A172 (cell line): ENCODE data around the gene TUB. TPM values are rescaled to one million over a fixed set of nuclear protein-coding genes. Genes with fewer than 3 reads are reported as not detected.

Source experiments
- DNase-seq: peaks from one replicate; pipeline ENCODE4 v3.0.0-alpha.2; 2015; ENCODE audit warnings: low spot score
- total RNA-seq: library from RNA; depleted of rRNA; stranded (reverse); fragments of >200 nt; shearing (Covaris generic); gene quantifications from 2 replicates; pipeline ENCODE4 v1.2.3, GENCODE V29; 2014

Gene TUB
- total RNA-seq, 1 experiment from 2014 or later: 6.0 TPM

DNA sequence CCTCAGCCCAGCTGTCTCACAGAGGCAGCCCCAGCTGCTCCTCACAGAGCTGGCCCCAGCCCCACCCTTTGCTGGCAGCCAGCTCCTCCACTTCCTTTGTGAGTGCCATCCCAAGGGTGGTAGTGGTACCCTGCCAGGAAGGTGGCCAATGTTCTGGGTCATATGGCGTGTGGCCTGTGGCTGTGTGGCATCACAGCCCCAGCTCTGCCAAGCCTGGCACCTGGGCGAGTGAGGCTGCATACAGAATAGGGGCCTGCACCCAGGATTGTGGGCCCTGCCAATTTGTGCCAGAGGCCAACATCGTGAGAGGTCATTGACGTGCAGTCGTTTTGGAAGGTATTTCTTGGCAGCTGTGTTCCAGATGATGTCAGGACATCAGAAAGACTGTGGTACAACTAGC, 10.7 kb downstream of the TUB start:
- no peak for DNase-seq

DNA sequence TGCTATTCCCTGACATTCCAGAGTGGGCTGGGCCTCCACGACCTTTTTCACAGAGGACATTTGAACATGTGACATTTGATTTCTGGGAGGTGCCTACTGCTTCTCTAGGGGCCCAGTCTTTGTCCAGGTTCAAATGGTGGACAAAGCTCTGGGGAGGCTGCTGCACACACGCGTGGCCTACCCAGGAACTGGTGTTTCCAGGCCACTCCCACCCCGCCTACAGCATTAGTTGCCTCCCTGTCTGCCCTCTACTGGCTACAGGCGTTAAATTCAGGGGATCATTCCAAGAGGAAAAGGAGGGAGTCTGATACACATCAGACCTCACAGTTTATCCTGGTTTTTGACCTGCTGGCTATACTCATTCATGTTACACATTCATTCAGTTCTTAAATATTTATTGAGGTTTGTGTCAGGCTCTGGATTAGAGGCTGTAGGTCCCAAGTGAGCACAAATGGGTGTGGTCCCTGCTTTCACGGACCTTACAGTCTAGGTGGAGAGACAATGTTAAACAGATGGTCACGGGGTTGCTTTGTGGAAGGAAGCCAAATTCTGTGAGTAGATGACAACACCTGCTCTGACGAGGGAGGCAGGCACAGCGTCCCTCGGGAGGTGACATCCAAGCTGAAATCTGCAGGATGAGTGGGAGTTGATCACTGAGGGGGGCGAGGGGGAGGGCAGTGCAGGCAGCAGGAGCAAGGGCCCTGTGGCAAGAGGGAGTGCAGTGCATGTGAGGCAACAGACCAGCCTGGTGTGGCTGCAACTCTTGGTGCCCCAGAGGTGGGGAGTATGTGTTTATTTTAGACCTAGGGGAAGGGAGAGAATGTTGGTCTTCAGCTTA, 11.8 kb downstream of the TUB start:
- DNase-seq: peak; percentile 78

DNA sequence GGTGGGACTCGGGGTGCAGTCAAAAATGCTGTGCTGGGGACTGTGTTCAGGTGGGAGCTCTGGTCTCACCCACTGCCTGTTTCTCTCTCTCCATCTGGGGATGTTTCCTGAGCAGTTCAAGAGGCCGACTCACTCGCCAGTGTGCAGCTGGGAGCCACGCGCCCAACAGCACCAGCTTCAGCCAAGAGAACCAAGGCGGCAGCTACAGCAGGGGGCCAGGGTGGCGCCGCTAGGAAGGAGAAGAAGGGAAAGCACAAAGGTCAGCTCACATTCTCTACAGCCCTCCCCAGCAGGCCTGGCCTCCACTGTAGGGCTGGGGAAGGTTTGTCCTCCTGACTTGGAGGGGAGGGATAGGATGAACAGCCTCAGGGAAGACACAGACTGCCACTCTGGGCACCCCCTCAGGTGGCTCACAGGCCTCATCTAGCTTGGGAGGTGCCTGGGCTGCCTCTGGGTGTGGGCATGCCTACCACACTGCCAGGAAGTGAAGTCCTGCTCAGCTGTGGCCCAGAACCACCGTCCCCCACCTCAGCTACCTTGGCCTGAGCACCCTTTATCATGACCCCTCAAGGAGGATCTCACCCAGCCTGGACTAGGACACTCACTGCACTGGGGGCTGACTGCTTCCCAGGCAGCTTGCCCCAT, 13.0 kb downstream of the TUB start:
- DNase-seq: no peak

DNA sequence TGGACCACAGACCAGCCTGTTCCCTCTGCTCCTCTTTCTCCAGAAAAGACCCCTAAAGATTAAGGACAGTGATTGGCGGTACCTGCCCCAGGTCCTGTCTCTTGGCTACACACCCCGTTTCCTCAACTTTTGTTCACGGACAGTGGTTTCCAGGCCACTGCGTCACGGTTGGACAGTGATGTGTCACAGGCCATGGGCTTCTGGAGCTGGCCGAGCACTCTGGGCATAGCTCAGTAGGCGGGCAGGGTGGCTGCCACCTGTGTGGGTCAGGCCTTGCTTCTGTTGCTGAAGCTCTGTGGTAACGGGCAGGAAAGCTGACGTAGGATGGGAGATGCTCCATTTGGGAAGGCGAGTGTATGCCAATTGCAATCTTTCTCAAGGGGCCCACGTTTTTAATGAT, 13.6 kb downstream of the TUB start:
- no peak for DNase-seq

DNA sequence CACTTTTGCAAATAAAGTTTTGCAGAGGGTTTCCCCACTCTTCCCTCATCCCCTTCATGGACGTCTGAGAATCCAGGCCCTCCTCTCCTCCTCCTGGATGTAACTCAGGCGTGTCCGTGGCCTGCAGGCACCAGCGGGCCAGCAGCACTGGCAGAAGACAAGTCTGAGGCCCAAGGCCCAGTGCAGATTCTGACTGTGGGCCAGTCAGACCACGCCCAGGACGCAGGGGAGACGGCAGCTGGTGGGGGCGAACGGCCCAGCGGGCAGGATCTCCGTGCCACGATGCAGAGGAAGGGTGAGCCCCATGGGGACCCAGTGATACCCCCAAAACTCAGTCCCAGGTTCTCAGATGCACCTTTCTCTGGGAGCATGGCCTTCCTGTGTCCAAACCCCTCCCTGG, 14.4 kb downstream of the TUB start:
- DNase-seq: no peak

DNA sequence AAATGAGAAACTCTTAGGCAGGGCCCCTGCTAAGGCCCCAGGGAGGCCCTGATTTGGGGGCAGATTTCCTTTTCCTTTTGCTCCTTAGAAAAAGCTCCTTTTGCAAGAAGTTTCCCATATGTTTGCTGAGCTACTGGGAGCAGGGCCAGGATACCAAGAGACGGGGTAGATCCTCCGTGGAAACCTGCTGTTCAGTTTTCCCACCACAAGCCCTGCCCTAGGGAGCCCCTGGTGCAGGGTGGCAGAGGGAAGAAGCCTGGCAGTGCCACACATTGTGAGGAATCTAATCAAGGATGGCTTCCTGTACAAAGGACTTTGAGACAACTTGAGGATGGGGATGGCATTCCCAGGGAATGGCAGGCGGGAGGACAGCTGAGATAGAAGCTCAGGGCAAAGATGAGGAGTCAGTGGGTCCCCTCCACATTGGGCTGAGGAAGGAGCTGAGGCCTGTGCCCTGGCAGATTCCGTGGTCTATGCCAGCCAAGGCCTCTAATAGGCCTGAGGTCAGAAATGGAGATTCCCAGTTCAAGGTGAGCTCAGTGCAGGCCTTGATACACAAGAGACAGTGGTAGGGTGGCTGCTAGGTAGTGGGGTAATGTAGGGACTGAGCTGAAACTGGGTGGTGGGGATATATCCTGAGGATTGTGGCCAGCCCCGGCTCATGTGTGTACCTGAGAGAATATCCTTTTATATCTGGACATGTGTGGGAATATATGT, 15.0 kb downstream of the TUB start:
- DNase-seq: no peak

DNA sequence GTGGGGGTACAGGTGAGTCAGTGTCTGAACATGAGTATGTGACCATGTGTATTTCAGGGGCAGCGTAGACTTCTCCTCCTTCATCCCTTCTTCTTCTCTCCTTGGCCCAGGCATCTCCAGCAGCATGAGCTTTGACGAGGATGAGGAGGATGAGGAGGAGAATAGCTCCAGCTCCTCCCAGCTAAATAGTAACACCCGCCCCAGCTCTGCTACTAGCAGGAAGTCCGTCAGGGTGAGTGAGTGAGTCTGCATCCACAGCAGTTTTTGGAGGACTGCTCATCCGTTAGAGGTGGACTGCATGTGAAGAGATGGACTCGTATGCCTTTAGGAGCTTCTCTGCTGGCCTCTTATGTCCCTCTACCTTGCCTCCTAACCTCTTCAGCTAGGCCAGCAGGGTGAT, 15.6 kb downstream of the TUB start:
- DNase-seq: no peak

DNA sequence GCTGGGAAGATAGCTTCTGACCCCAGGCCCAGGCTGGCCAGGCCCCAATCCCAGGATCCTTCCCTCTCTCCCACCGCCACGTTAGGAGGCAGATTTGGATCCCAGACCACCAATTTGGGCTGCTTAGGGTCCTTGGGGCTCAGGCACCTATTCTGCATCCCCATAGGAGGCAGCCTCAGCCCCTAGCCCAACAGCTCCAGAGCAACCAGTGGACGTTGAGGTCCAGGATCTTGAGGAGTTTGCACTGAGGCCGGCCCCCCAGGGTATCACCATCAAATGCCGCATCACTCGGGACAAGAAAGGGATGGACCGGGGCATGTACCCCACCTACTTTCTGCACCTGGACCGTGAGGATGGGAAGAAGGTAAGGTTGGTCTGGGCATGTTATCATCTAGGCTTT, 16.1 kb downstream of the TUB start:
- no peak for DNase-seq

DNA sequence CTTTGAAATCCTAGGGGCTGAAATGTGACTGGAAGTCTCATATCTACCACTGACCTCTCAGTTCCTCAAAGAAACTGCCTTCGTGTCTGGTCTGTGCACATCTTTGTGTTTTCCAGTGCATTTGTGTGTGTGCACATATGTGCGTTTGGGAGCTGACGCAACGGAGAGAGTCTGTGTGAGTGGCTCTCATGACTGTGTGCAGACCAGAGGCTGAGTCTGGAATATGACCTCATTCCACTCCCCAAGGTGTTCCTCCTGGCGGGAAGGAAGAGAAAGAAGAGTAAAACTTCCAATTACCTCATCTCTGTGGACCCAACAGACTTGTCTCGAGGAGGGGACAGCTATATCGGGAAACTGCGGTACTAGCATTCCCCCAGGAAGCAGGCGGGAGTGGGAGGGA, 16.5 kb downstream of the TUB start:
- DNase-seq: no peak

DNA sequence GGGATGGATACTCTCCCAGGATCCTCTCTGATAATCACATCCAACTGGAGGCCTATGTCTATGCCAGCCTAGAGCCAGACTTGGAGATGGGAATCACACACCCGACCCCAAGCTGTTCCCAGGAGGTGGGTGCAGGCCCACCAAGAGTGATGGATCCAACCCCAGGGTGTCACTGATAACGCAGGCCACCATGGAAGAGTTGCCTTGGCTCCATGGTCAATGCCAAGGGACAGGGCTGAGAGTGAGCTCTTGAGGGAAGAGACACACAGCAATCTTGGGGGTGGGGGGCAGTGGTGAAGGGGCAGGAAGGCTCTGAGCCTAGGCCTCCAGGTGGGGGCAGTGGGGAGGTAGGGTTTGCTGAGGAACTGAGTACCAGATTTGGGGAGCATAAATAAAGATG, 16.9 kb downstream of the TUB start:
- no peak for DNase-seq

DNA sequence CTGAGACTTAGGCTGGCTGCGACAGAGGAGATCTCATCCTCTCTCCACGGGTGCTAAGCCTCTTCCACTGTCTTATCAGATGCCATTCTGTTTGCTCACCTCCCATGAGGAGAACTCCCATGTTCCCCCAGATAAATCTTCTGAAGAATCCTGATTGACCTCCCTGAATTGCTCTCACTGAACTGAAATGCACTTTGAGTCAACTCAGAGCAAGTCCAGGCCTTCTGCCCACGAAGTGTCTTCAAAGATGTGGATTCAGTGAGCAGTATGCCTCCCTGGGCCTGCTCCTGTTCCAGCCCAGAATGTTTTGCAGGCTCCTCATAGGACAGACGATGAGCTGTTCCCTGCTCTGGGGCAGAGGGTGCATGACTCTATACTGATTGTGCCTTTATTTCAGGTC, 17.4 kb downstream of the TUB start:
- peak; percentile 54 for DNase-seq

DNA sequence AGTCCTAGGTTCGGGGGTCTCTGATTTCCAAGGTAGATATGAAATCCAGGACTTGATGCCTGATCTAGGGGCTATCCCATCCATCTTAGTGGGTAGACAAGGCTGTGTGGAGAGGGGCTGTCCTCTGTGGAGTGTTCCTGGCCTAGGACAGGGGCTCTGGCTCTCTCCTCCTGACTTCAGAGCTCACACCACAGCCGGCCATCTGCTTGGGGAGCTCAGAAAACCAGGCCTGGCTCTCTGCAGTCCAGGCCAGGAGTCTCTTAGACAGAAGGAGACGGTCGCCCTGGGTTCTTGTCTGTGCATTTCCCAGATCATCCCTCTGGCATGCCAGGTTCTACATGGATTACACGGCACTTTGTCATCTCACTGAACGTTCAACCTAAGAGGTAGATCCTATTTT, 17.9 kb downstream of the TUB start:
- DNase-seq: no peak

DNA sequence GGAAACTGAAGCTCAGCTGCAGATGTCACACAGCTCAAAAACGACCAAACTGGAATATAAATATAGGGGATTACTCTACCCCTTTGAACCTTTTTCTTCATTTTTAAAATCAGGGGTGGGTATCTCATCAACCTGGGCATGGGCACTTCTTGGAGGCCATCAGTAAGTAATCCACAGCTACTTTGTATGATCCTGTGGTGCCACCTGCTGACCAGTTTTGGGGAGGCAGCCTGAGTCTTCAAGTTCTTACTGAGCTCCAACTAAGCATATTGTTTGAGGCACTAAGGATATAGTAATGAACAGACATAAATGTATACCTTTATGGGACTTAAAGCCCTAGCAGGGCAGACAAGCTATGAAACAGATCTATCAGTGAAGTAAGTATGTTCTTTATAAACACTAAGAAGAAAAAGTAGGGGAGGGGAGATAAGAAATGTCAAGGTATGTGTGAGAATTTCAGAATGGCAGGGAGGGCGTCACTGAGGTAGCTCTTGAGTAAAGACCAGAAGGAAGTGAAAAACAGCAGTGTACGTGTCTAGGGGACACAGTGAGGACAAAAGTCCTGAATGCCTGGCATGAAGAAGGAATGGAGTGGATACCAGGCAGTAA, 18.4 kb downstream of the TUB start:
- peak; percentile 78 for DNase-seq

DNA sequence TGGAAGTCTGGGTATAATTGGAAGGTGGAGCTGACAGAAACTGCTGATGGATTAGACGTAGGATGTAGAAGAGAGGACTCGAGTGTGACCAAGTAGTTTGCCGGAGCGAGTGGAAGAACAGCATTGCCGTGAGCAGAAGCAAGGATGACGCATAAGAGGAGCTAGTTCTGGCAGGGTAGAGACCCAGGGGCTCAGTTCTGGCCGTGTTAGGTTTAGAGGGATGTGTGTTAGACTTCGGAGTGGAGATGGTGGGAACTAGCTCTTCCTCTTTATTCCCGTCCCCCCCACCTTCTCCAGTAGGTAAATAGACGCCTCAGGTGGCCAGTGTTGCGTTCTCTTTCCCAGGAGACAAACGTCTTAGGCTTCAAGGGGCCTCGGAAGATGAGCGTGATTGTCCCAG, 19.1 kb downstream of the TUB start:
- no peak for DNase-seq

DNA sequence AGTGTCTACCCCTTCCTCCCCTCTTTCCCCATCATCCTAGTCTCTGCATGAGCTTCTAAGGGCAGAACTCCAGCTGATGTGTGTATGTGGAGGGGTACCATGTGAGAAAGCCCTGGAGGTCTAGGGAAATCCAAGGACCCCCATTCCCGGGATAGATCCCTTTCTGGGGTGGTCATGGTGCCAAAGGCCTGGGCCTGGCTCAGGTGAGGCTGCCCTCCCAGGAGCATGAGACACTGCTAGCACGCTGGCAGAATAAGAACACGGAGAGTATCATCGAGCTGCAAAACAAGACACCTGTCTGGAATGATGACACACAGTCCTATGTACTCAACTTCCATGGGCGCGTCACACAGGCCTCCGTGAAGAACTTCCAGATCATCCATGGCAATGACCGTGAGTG, 19.6 kb downstream of the TUB start:
- DNase-seq: no peak

DNA sequence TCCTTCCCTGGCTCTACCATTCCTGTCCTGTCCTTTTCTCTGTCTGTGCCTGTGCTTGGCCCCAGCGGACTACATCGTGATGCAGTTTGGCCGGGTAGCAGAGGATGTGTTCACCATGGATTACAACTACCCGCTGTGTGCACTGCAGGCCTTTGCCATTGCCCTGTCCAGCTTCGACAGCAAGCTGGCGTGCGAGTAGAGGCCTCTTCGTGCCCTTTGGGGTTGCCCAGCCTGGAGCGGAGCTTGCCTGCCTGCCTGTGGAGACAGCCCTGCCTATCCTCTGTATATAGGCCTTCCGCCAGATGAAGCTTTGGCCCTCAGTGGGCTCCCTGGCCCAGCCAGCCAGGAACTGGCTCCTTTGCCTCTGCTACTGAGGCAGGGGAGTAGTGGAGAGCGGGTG, 20.4 kb downstream of the TUB start:
- no peak for DNase-seq

DNA sequence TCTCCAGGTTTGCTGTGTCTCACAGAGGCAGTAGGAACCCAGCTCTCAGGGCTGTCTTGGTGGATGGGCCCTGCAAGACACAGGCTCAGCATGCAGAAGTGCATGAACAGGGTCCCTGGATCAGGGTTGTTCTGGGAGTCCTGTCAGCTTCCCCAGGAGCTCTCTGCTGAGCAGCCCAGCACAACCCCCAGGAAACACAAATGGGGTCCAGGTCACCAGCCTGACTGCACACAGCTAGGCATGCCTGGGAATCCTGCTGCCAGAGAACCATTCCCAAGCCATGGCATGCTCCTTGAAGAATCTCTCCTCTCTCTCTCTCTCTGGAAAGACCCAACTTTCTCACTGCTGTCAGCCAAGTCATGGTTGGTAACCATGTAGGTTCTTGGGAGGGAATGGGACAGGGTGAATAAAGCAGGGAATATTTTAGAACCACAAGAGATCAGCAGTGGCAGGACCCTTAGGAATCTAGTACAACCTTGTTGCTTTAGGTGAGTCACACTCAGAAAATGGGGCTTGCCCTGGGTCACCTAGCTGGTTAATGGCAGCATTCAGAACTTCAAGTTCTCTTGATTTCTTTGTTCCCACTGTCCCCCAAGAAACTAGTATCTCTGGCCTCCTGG, 21.4 kb downstream of the TUB start:
- DNase-seq: no peak

DNA sequence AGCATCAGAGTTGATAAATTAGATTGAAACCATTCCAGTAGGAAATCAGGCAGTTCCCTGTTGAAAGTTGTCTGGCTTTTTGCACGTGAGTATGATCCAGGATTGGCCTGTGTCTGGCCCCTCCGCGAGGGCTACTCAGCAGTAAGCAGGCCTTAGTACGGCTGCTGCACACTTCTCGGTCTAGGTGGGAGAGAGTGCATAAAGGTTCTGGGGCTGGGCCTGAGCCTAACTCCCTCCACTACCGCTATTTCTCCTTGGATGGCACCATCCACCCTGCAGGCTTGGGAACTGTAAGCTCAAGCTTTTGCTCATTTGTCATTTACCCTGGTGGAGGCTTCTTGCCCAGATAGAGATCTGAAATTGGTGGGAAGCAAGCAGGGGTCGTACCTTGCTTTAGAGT, 22.0 kb downstream of the TUB start:
- no peak for DNase-seq

DNA sequence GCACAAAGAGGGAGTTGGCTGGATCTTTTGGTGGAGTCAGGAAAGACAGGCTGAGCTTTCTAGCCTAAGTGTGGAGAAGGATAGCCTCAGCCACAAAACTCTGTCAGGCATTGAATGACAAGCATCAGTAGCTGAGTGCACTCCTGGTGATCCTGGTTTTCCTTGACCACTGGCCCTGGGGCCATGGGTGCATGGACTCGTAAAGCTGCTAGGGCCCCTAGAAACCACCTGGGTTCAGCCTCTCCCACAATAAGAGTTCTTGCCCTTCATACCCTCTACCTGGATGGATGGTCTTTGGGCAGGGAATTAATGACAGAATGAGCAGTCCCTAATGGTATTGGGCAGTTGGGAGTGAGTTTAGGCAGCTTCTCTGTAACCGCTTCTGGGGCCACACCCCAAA, 22.9 kb downstream of the TUB start:
- DNase-seq: no peak

DNA sequence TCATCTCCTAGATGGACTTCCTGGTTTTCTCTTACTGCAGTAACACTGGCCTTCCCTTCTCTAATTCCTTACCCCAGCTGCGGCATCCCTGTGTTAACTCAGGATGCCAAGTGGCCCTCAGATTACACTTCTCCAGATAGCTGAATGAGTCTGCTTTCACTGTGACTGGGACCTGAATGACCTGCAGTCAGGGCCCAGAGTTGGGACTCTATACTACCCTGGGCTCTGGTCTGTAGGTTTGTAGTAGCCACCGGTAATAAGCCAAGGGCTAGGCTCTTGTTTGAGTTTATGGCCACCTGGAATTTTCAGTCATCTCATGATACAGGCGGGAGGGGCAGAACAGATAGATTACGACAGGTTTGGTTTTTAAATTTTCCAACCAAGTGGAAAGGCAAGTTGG, 24.1 kb downstream of the TUB start:
- DNase-seq: no peak

DNA sequence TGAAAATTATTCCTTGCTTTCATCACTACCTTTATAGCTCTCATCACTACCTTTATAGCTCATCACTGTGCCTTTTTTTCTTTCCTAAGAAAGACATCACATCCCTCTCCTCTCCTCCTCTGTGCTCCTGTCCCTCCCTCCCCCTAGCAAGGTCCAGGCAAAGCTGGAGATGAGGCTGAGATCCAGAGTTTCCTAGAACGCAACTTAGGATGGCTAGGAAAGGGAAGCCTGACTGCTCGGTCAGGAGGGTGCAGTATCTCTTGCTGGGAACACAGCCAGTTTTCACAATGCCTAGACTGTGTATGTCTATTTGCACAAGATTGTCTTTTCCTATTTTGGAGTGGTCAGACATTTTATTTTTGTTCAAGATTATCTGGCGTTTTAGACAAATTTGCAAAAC, 24.7 kb downstream of the TUB start:
- no peak for DNase-seq

DNA sequence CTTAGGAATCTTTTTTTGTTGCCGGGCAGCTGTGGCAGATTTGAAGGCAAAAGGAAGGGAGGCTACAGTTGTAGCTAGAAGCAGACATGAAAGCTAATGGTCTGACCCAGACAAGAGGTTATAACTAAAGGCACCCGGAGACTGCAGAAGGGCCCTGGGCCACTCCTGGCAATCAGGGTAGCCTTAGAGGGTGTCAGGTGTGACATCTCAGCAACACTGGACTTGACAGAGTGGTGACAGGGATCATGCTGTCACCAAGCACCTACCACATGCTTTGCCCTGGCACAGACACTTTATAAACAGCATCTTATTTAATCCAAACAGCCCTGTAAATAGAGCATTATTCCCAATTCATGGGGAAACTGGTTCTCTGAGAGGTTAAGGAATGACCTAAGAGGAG, 25.7 kb downstream of the TUB start:
- DNase-seq: no peak
